A204.1 (cell line): Measurements from ENCODE around the gene TRUB1.
"Not testable (repeated sequence)": the region's sequence is repeated elsewhere in the genome, so short reads cannot be mapped to it uniquely, and the experiment has no call there.

Experiments used
- FAIRE-seq: peaks from 2 replicates; lab custom pipeline; 2012; peaks lifted over from hg19 to GRCh38; lab: Jason Lieb, UNC

TRUB1 gene

DNA sequence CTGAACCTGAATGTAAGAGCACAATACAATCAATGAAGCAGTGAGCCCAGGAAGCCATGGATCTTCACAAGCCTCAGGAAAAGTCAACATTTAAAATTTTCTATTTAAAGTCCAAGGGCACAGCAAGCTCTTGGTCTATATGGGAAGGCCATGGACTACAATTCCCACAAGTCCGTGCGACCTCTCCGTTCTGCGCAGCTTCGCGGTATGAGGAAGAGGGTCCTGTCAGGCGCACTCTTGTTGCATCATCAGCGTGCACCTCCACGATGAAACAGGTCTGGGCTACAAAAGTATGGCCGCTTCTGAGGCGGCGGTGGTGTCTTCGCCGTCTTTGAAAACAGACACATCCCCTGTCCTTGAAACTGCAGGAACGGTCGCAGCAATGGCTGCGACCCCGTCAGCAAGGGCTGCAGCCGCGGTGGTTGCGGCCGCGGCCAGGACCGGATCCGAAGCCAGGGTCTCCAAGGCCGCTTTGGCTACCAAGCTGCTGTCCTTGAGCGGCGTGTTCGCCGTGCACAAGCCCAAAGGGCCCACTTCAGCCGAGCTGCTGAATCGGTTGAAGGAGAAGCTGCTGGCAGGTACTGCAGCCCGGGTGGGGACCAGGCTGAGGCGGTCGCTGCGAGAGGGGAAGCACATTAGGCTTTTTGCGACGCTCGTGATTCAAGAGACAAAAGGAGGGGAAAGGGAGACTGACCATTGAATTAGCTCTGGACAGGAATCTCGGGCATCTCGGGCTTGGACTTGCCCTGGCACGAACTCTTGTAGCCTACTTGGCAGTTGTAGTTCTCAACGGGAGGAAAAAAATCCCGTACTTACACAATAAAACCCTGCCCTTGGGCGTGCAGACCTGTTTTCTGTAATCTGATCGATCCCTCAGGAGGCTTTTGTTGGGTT, at the start of gene TRUB1:
TRUB1 (plus strand) TSS at position 234 of the 894 bp plus-strand sequence; CDS start at position 293, 59 bp downstream.
- FAIRE-seq = peak; percentile 89

DNA sequence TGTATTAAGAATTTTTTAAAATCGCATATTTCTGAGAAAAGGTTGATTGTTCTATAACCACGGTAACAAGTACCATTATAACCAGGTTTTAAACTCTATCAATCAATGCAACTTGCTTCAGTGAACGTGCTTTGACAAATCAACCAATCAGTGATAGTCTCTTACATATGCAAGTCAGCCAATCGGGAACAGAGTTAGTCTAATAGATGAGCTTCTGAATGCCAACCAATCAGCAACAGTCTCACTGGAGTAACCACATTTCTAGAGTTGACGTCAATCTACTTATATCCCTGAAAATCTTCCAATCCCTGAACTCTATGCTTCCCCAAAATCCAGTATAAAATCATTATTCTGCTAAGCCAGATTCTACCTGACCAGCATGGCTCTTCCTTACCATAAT, 44.7 kb upstream of the TRUB1 start:
- no peak for FAIRE-seq

DNA sequence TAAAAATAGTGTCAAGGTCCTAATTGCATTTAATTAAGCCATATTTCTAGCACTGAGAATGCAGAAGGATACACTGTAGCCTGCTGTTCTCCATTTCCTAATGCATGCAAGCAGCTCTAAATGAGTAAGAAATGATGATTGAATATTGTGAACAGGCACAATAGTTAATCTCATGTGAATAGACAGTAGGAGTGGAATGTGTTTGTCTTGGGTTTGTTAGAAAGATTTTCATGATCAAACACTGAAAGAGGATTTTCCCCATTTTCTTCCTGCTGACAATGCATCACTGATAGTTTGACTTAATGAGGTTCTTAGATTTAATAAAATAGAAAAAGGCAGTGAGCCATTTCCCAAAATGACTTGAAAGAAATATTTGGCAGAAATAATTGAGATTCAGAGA, 43.1 kb upstream of the TRUB1 start:
- FAIRE-seq = no peak

DNA sequence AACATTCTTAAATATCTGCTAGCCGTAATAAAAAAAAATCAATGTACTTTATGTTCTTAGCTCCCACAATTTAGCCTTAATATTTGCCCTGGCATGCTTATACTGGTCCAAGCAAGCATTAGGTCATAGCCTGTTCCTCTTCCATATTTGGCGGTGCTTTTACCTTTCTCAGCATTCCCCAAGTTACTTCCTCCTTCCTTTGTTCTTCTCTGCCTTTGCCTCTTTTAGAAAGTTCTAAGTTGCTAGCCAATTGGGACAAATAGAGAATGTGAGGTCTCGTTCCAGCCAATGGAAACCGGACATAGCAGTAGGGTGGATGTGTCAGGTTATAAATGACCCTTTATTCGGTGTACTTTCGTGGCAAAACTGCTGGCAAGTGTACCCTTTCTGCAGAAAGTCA, 41.0 kb upstream of the TRUB1 start:
- not testable (repeated sequence) for FAIRE-seq

DNA sequence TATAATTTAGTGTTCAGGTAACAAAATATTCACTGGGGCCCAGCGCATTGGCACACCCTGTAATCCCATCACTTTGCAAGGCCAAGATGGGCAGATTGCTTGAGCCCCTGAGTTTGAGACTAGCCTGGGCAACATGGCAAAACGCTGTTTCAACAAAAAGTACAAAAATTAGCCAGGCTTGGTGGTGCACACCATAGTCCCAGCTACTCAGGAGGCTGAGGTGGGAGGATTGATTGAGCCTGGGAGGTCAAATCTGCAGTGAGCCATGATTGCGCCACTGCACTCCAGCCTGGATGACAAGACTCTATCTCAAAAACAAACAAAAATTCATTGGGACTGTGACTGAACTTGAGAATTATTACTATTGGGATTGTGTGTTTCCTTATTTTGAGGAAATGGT, 40.4 kb upstream of the TRUB1 start:
- no peak for FAIRE-seq

DNA sequence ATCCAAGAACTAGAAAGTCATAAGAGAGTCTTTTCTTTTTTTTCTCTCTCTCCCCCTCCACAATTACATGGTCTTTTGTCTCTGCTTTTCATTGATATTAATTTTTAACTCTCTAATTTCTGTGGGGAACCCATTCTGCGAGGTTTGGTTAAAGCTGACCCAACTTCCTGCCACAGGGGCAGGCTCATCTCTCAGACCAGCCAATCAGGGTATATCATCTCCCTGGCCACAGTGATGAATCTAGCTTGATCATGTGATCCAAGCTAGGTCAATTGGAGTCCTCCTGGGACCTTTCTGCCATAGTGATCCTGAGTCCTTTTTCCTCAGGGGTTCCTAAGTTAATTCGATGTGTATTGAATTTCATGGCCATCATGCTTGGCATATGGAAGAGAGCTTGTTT, 38.0 kb upstream of the TRUB1 start:
- no peak for FAIRE-seq

DNA sequence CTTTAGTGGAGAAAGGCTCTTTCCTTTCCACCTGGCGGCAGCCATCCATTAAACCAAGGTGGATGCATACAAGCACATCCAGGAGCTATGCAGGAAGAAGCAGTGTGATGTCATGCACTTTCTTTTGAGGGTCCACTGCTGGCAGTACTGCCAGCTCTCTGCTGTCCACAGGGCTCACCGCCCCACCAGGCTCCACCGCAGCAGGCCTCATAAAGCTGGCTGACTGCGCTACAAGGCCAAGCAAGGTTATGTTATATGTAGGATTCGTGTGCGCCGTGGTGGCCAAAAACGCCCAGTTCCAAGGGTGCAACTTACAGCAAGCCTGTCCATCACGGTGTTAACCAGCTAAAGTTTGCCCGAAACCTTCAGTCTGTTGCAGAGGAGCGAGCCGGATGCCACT, 37.3 kb upstream of the TRUB1 start:
- no peak for FAIRE-seq

DNA sequence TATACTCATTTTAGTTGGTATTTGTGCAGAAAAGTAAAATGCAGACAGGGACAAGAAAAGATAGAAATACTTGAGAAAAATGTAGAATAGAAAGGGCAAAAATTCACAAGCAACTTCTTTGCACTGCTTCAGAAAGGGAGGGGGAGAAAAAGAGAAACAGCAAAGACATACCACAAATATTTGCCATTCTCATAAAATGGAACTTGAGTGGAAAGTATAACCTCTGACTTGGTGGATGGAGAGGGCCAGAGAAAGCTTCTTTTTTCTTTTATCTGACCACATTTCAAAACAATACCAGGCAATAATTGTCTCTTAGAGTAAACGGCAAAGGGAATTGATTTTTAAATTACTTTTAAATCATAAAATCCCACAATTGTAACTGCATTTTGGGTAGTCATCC, 35.8 kb upstream of the TRUB1 start:
- FAIRE-seq = no peak

DNA sequence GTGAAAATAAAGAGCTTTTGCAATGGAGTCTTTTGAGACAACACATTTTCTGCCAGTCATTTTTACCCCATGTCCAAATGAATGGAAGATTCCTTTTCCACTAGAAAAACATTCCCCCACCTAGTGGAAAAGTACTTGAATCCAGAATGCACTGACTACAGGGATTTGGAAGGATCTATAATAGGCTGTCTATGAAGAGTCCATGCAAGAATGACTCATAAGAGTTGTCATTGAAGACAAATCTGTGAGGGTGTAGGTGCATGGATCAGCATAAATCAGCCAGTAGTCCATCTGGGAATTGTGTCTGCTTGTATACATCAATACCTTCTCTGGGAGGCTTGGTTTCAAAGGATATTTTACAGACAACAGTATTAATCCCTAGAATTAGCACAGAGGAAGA, 32.5 kb upstream of the TRUB1 start:
- FAIRE-seq = no peak

DNA sequence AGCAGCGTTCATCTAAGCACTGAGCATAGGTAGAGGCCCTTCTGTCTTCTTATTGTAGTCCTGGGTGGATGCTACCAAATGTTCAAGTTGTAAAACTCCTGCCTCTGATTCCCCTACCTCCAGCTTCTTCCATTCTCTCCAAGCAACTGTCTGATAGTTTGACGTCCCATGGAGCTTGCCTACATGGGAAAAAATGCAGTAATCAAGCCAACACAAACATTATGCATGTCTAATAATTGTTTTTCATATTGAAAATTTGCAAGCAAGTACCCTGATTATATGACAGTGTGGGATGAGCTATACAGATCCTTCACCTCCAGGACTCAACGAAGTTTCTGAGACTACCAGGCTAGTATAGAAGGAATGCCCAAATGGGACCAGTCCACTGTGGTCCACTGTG, 31.0 kb upstream of the TRUB1 start:
- no peak for FAIRE-seq

DNA sequence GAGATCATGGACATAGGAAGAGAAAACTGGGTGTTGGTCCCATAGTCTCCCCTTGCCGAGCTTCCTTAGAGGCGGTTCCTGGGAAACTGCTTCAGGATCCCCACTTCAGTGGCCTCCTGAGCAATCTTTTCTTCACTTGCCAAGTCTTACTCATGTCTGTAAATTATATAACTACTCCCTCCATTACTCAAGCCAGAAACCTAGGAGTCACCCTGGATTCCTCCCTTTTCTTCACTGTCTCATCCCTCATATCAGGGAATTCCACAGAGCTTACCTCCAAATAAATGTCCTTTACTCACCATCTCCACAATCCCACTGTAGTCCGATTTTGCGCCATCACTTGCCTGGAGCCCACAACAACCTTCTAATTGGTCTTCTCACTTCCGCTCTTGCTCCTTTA, 29.1 kb upstream of the TRUB1 start:
- FAIRE-seq = no peak

DNA sequence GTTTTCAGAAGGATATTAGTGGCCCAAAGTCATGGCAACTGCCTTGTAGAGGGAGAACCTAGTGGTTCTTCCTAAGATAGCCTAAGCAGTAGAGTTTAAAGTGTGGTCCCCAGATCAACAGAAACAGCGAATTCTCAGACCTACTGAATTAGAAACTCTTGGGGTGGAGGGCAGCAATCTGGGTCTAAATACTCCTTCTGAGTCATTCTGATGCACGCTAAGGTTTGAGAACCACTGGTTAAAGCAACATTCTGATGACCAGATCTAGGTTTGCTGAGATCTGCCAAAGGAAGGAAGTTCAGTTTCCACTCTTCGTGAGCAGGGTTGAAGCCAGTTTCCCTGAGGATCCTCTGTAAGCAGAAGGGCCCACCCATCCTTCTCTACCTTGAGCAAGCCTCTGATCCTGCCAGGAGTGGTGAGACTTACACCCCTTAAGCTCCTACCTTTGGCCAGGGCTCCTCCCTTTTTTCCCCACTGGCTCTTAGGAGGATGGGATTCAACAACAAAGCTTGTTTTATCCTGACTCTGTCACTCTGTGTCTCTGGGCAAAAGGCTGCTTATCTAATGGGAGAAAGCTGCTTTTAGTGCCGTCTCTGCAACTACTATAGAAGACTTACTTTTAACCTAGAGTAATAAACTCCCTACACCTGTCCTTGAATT, 26.8 kb upstream of the TRUB1 start:
- FAIRE-seq = no peak

DNA sequence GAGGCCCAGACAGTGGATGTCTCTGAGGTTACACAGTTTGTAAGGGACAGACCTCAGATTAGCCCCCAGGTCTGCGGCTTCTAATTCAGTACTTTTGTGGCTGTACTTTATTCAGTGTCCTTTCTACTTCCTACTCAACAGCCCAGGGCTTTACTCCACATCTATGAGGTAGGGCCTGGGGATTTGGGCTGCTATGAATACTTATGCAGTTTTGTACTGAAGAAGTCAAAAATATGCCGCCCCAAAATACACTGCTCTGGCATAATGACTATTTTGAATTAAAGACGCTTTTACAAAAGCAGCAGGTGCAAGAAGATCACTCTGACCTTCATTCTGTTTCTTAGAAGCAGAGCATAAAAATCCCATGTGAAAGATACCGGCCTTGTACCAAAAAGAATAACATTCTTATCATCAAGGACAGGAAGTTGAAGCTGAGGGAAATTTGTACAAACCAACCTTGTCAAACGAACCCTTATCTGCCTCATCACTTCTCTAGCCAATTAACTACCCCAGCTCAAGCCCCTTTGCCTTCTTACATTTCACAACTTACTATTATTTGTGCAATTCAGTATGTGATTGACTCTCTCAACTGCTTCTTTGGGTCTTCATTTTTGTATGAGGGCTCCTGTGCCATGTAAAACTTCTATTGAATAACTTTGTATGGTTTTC, 26.1 kb upstream of the TRUB1 start:
- no peak for FAIRE-seq

DNA sequence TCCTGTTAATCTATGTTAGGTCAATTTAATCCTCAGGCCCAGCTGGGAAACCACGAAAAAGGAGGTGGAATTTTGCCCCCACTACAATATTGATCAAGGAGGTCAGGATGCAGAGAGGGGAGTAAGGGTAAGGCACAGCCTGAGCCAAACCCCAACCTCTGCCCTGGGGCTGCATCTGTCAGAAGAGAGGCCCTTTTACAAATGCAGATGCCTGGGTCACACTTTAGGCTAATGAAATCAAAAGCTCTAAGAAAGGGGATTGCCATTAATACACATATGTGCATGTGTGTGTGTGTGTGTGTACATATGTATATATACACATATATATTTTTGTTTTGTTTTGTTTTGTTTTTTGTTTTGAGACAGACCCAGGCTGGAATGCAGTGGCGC, 25.5 kb upstream of the TRUB1 start:
- no peak for FAIRE-seq

DNA sequence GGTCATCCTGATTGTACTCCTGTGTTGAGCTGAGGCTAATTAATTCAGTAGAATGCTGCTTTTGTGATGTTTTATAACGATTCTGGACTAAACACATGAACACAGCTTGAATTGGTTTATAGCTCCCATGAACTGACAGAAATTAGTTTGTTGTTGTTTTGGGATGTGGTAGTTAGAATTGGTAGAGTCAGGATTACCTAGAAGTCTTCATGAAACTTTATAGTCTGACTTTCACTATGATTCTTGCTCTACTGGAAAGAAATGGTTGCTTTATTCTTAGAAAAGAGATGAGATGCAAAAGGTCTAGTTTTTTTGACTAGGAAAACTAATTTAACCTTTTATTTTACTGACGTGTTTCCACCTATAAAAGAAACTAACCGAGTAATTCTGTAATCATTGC, 23.4 kb upstream of the TRUB1 start:
- FAIRE-seq = no peak

DNA sequence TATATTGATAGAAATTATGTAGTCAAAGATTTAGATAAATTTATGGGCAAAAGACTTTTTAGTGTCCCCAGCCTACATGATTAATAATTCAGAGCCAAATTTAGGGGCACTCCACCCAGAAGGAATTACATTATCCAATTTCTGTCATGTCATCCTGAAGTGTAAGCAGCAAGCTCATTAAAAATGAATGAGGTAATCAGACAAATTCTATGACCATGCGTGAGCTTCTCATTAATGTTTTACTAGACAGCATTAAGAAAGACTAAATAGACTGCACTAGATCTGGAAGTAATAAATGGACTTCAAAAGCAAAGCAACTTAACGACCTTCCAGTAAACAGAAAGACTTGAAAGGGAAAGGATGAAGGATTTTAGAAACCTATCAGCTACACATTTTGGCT, 22.7 kb upstream of the TRUB1 start:
- FAIRE-seq = no peak

DNA sequence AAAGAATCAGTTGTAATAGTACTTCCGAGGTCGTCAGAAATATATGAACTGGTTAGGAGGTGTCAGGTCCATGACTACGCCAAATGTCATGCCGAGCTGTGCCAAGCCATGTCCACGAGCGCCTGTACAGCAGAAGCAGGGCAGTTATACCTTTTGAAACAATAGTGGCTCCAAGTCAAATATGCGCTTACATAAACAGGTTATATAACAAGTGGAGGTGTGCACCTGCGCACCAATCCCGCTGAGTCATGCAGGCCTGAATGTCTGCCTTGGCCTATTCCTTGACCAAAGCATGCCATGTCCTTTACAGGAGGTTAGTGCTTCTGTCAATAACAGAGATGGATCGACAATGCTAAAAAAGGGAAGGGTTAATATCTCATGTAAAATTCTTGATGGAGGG, 21.3 kb upstream of the TRUB1 start:
- no peak for FAIRE-seq

DNA sequence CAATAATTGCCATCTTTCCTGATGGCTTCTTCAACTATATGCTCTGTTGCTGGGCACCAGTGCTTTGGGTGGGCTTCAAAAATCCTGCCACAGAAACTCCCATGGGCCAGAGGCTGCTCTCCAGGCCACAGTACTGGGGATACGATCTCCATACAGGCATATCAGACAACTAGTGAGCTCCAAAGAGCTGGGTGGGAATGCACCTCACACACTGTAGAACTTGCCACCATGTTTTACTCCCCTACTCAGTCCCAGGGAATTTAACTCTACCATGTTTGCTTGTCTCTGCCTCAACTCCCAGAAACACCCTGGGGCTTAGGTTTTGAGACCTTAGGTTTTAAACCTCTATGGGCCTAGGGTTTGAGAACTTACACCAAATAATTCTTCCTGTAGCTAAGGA, 20.5 kb upstream of the TRUB1 start:
- FAIRE-seq = no peak

DNA sequence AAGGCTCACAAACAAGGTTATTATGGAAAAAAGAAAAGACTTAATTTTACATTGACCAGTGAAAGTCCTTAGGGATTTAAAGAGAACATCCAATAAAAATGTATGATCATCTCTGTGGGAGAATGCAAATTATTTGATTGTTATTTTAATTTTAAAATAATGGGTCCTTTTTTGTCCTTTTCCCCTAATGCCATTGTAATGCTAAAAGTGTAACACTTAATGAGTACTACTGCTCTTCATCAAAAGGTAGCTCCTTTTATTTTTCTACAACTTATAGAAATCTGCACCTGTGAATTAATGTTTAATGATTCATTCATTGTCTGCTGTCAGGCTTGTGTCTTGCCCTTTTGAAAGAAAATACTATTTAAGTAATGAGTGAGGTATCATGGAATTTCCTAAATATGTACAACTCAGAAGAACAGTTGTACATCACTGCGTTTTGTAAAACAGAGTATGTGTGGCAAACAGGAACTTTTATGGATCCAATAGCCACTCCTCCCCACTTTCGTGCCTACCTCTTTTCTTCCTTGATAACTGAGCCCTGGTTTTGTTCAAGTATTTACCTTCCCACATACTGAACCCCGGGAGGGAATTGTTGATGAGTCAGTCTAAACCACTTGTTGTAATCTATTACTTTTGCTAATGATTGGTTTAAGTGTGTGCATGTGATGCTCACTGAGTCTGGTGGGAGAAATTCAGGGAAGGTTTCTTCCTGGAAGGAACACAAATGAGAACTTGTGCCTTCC, 19.9 kb upstream of the TRUB1 start:
- FAIRE-seq = no peak

DNA sequence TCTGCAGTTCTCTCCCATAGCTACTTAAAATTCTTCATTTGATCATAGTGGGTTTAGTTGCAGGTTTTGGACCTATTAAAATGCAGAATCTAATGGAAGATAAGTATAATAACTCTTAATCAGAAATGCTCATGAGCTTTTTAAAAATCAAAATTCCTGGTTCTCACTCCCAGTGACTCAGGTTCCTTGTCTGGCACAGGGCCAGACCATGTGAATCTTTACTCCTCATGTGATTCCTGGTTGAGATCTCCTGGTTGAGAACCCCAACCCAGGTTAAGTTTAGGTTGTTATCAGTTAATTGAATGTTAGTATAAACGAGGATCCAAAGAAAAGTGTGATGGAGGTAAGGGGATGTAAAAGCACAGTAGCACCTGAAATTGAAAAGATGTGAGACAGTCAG, 17.5 kb upstream of the TRUB1 start:
- FAIRE-seq = no peak

DNA sequence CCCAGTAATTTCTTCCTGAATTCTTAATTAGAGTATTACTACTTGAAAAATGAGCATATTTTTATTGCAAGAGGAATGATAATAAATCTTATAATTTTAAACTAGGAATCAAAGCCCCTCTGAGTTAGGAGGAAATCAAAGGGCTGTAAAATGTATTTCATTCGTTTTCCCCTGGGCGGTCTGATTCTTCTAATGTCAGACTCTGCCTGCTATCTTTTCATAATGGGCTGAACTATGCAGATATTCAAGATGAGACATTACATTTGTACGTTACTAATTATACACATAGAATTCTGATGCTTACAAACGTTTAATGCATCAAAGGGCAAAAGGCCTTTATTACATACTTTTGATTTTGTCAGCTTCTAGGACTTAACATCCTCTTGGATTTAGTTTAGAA, 16.0 kb upstream of the TRUB1 start:
- FAIRE-seq = no peak

DNA sequence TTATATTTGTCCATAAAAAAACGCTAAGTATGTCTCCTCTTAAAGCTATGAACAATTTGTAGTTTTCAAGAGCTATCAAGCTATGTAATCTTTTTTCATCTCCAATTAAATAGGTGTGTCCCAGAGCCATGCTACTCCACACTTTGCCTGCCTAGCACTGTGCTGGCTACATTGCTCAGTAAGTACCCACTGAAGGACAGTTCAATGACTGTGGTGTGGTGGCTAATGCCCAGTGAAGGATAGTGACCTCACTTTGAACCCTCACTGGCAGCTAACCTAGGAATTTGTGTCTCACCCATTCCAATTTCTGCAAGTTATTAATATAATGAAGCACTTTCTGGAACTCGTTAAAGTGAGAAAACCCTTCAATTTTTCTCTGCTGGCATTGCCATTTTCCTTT, 14.4 kb upstream of the TRUB1 start:
- FAIRE-seq = no peak
